GM12872 (cell line): ENCODE measurements around the gene ATP8B1.

ENCODE experiments used
- CTCF ChIP-seq: IDR thresholded peaks from 3 replicates; pipeline ENCODE4 v1.5.1; 2011; ENCODE audit warnings: low read depth, mild to moderate bottlenecking, low read length, moderate library complexity; ENCODE audit not compliant: insufficient read depth

Gene ATP8B1

GRCh38 chr18:57803103-57803969 lies at the start of gene ATP8B1:
Gene ATP8B1, minus strand, starts transcription at chr18:57803315. Its CDS starts 71,508 bp downstream, at chr18:57731807.
- no peak for TF ChIP-seq CTCF

- no peak for TF ChIP-seq CTCF
These were observed 46.9 kb upstream of the ATP8B1 start for GRCh38 chr18:57850063-57850462.

DNA sequence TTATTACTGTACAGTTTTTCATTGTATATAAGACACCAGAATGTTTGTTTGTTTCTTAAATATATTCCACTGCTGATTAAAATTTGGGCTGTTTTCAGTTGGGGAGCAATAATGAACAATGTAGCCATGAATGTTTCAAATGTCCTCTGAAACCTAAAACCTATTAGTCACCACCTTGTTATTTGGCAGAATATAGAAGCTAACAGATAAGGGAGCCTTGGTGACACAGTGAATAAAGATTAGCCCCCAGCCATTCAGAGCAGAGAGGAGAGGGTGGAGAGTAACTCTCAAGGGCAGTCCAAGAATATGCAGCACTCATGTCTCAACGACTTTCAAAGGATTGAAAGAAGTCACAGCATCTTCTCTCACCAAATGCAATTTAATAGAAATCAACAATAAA lies 43.1 kb upstream of the ATP8B1 start:
- TF ChIP-seq CTCF, result no peak

DNA sequence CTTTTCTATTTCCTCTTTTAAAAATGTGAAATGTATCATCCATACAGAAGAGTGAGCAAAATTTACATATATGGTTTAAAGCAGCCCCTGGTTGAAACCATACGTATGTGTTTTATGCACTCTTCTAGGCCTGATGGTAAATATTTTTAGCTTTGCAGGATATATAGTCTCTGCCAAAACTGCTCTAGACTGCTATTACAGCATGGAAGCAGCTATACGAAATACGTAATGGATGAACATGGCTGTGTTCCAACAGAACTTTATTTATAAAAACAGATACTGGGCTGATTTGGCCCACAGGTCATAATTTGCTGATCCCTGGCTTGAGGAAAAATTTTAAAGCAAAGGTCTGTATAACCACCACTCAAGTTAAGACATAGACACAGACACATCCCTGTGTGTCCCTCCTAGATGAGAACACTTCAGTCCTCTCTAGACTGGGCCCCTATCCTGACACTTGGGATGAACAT lies 42.5 kb upstream of the ATP8B1 start:
- TF ChIP-seq CTCF, result no peak

DNA sequence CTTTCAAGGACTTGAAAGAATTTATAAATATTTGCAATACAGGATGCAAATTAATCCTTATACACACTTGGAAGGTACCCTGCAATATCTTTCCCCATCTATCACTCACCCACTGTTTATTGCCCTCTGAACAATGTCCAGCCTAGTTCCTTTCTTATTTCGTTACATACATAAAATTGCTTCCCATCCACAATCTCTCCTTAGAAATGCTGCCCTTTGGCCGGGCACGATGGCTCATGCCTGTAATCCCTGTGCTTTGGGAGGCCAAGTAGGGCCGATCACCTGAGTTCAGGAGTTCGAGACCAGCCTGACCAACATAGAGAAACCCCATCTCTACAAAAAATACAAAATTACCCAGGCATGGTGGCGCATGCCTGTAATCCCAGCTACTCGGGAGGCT lies 41.2 kb upstream of the ATP8B1 start:
- TF ChIP-seq CTCF, result no peak

DNA sequence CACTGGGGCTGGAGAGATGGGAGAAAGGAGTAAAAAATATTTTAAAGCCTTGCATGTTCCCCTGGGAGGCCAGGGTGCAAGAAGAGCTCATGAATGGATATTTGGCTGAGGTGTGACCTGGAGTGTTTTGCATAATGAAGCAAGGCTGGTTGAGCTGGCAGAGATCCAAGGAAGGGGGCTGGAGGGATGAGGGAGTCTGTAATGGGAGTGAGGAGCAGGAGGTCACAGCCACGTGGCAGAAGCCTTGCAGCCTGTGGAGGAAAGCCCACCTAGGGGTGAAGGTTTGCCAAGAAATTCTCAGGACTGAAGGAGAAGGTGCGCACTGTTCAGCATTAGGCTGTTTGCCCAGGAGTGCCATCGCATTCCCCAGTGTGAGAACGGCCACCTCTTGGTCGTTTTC lies 40.3 kb upstream of the ATP8B1 start:
- no peak for TF ChIP-seq CTCF

GRCh38 chr18:57841568-57841967 lies 38.5 kb upstream of the ATP8B1 start:
- no peak for TF ChIP-seq CTCF
